GM10266 (cell line): Measurements from ENCODE around the gene ARHGAP26.

Experiments
- DNase-seq: peaks from one replicate; pipeline ENCODE4 v3.0.0; 2012; ENCODE audit errors: extremely low spot score
- TF ChIP-seq, protein P1 (sequence below): IDR thresholded peaks from 2 replicates; pipeline ENCODE4 v1.5.1; 2012; ENCODE audit warnings: mild to moderate bottlenecking, low read depth; ENCODE audit not compliant: control insufficient read depth, insufficient read depth; ENCODE audit errors: missing control alignments

Gene ARHGAP26

DNA sequence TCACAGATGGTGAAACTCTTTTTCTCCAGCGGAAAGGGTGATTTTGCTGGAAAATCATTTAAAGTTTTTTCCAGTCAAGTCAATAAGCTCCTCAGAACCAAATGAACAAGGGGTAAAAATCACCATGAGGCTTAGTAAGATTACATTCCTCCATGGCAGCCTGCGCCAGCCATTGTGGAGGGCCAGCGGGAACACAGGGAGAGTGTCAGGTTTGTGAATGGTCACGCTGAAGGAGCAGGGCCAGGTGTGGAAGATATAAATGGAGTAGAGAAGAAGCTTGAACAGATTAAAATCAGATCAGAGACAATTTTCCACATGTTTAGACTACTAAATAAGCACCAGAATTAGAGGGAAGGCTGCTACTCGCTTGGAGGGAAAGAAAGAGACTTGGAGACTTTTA lies 424.5 kb downstream of the ARHGAP26 start:
- no peak for DNase-seq
- TF ChIP-seq, protein P1, sequence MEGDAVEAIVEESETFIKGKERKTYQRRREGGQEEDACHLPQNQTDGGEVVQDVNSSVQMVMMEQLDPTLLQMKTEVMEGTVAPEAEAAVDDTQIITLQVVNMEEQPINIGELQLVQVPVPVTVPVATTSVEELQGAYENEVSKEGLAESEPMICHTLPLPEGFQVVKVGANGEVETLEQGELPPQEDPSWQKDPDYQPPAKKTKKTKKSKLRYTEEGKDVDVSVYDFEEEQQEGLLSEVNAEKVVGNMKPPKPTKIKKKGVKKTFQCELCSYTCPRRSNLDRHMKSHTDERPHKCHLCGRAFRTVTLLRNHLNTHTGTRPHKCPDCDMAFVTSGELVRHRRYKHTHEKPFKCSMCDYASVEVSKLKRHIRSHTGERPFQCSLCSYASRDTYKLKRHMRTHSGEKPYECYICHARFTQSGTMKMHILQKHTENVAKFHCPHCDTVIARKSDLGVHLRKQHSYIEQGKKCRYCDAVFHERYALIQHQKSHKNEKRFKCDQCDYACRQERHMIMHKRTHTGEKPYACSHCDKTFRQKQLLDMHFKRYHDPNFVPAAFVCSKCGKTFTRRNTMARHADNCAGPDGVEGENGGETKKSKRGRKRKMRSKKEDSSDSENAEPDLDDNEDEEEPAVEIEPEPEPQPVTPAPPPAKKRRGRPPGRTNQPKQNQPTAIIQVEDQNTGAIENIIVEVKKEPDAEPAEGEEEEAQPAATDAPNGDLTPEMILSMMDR, result no peak

DNA sequence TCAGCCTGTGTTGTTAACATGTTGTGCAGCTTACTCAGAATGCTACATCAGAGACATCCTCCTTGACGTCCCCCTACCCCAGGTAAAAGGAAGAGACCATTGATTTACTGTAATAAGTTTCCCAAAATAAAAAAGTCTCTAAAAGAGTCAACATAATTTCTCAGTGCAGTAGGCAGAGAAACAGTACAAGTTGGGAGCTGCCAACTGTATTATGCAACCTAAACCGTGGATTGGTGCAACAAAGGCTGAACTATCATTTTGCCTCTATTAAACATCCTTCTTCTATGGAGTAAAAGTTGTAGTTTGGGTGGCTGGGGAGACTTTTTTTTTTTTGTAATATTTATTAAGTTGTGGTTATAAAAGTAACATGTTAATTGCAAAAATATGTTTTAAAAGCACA lies 425.3 kb downstream of the ARHGAP26 start:
- DNase-seq, result no peak
- TF ChIP-seq, protein P1, result no peak

DNA sequence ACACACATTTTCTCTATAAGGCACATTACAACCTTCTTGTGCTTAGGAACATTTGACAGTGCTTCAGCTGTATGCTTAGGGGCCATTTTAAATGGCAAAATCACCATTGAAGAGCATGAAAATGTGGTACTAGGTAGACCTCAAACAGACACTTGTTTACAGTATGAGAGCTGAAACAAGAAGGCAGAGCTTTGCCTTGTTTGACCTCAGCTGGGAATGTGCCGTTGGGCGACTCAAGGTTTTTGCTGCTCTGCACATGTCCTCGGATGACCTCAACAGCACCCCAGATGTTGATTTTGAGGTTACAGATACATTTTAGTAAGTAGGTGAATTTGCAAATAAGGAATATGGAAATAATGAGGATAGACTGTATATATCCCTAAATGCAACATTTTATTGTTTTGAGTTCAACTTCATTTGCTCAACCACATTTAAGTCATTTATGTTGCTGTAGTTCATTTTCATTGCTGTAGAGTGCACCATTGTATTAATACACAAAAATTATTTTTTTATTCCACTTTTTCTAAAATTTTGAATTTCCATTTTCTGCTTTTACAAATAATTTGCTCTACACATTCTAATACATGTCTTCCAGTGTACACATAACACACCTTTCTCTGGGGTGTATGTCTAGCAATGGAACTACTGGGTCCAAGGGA lies 426.6 kb downstream of the ARHGAP26 start:
- TF ChIP-seq, protein P1, result no peak

DNA sequence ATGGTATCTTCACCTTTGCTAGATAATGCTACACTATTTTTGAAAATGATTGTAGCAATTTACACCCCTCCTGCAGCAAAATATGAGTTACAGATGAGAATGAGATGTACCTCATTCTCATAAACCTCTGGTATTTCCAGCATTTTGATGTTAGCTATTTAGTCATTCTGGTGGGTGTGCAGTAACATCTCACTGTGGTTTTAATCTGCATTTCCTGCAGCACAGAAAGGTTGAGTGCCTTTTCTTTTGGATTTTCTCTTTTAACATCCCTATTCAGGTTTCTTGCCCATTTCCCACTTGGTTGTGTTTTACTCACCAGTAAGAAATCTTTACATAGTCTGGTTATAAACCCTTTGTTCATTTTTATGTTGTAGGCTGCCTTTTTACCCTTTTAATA lies 427.1 kb downstream of the ARHGAP26 start:
- DNase-seq, result no peak
- TF ChIP-seq, protein P1, result no peak

More for the DNA sequence above, 426.6 kb downstream of the ARHGAP26 start:
- no peak for DNase-seq

DNA sequence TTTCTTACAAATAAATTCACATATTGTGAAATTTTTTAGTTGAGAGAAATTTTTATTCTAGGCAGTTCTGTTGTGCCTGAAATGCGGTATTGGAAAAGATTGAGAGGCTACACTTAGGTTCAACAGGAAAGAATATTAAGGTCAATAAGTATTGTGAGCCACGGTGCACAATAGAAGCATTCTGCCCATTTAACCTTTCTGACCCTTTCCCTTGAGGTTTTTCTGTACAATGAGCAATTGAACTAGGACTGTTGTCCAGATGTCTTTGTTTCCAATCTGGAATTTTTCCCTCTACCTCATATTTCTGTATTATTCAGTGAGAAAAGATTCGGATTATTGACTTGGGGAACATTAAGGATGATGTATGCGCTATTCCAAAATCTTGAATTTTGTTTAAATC lies 428.2 kb downstream of the ARHGAP26 start:
- TF ChIP-seq, protein P1, result no peak
- DNase-seq, result no peak

DNA sequence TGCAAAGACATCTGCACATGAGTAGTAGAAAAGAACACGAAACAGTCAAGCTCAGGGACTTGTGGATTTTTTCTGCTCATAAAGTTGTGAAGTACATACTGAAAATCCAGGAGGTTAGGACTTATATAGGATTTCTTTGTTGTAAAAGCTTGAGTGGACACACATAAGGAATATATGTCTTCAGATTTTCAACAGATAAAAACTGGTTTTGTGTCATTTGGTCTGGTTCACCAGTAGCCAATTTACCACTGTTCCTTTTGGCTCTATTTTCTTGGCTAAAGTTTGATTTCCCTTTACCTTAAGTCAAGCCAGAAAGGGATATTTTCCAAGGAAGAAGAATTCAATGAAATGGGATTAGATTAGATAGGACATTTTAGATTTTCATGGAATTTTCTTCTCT lies 429.0 kb downstream of the ARHGAP26 start:
- TF ChIP-seq, protein P1, result no peak
- no peak for DNase-seq

DNA sequence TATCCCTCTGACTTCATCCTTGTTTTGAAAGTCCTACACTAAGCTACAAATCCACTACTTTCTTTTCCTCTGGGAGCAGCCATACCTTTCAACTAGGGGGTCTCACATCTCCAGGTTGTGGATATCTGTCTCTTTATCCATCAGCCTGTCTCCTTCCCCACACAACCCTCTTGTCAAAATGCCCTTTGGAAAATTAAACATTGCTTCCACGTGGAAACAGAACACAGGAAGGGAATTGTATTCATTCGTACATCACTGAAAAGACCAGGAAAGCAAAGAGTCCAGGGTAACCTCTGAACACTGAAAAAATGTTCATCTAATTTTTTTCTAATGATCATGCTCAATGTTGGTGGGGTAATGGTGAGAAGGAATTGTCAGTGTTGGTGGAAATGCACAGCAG lies 429.7 kb downstream of the ARHGAP26 start:
- TF ChIP-seq, protein P1, result no peak
- DNase-seq, result no peak
